GM06990 (cell line): ENCODE results near the gene PPP1R13B.
"Not testable (repeated sequence)": the region's sequence is repeated elsewhere in the genome, so short reads cannot be mapped to it uniquely, and the experiment has no call there.

Source experiments
- DNase-seq: peaks from one replicate; pipeline ENCODE4 v3.0.0-alpha.2; 2011; ENCODE audit not compliant: insufficient read length; ENCODE audit errors: extremely low read depth
- H3K27me3 ChIP-seq: replicated peaks from 2 replicates; pipeline ENCODE4 v1.6.0; 2011; ENCODE audit warnings: low read length; ENCODE audit not compliant: control insufficient read depth, insufficient read depth
- H3K36me3 ChIP-seq: 2 replicates; pipeline ENCODE4 v1.5.1; 2011; ENCODE audit warnings: low read length; ENCODE audit not compliant: control insufficient read depth, insufficient read depth
- H3K4me3 ChIP-seq: replicated peaks from 2 replicates; pipeline ENCODE4 v1.5.1; 2011; ENCODE audit warnings: low read depth, mild to moderate bottlenecking, control low read depth, low read length
- TF ChIP-seq, protein P1 (sequence below): IDR thresholded peaks from 2 replicates; pipeline ENCODE4 v1.5.1; 2011; ENCODE audit warnings: low read length, control low read depth, mild to moderate bottlenecking, inconsistent platforms; ENCODE audit not compliant: insufficient read depth, poor library complexity, severe bottlenecking

Gene PPP1R13B

DNA sequence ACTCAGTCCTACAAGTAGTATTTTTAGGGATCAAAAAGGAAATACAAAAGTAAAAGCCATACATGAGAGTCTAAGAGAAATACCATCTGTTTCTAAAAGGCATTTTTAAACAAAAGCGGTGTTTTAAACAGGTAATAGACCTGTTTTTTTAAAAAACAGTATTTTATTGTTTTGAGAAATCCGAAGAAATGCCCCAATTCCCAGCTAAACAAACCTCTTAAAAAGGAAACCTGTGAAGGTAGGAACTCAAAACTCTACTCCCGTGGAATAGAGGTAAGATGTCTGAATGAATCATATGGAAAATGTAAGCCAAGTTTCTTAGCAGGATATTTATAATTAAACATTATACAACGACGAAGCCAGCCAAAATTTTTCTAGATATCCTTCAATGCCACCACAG is 2.0 kb downstream of the PPP1R13B start:
- Histone ChIP-seq H3K27me3 (no peaks in the 10 kb centered on the region), H3K4me3 (no peak overlapping the region), H3K36me3 (no peaks in the 10 kb centered on the region)
- no peak for DNase-seq
- TF ChIP-seq, protein P1, sequence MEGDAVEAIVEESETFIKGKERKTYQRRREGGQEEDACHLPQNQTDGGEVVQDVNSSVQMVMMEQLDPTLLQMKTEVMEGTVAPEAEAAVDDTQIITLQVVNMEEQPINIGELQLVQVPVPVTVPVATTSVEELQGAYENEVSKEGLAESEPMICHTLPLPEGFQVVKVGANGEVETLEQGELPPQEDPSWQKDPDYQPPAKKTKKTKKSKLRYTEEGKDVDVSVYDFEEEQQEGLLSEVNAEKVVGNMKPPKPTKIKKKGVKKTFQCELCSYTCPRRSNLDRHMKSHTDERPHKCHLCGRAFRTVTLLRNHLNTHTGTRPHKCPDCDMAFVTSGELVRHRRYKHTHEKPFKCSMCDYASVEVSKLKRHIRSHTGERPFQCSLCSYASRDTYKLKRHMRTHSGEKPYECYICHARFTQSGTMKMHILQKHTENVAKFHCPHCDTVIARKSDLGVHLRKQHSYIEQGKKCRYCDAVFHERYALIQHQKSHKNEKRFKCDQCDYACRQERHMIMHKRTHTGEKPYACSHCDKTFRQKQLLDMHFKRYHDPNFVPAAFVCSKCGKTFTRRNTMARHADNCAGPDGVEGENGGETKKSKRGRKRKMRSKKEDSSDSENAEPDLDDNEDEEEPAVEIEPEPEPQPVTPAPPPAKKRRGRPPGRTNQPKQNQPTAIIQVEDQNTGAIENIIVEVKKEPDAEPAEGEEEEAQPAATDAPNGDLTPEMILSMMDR: no peak

DNA sequence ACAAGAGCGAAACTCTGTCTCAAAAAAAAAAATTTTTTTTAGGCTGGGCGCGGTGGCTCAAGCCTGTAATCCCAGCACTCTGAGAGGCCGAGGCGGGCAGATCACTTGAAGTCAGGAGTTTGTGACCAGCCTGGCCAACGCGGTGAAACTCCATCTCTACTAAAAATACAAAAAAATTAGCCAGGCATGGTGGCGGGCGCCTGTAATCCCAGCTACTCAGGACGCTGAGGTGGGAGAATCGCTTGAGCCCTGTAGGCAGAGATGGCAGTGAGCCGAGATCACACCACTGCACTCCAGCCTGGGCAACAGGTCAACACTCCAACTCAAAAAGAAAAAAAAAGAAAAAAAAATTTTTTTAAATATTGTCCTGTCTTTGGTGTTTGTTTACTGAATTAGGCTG is 6.1 kb downstream of the PPP1R13B start:
- not testable (repeated sequence) for DNase-seq, H3K36me3 ChIP-seq, H3K27me3 ChIP-seq, H3K4me3 ChIP-seq

DNA sequence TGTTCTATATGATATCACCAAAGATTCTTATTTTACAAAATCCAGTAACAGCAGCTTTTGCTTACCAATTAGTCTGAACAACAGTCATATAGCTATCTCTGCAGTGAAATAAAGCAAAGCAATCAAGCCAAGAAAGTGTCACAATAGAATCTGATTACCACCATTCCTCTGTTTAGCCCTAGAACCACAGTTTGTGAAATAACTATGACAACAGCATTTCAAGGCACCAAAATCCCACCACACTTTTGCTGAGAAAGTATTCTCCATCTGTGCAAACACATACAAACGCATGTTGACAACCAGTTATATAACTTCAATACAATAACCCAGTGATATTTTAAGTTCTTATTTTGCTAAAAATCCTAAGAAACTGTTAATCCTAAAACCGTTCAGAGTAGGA is 7.4 kb downstream of the PPP1R13B start:
- TF ChIP-seq, protein P1: no peak
- H3K36me3 ChIP-seq: no peaks in the 10 kb centered on the region
- no peaks in the 10 kb centered on the region for H3K27me3 ChIP-seq
- no peak for DNase-seq
- no peak overlapping the region for H3K4me3 ChIP-seq

DNA sequence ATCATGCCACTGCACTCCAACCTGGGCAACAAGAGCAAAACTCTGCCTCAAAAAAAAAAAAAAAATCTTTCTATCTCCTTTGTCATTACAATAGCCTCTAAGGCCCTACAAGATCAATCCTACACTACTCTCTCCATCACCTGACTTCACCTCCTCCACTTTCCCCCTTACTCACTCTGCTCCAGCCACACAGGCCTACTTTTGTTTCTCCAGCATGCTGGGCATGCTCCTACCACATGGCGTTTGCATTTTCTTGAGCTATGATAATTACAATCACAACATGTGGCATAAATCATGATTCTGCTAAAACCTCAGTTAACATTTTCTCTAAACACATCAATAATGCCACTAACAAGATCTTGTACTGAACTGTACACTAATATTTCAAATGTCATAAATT is 7.8 kb downstream of the PPP1R13B start:
- H3K36me3 ChIP-seq: no peaks in the 10 kb centered on the region
- no peak overlapping the region for H3K4me3 ChIP-seq
- no peaks in the 10 kb centered on the region for H3K27me3 ChIP-seq
- TF ChIP-seq, protein P1: no peak
- DNase-seq: no peak

DNA sequence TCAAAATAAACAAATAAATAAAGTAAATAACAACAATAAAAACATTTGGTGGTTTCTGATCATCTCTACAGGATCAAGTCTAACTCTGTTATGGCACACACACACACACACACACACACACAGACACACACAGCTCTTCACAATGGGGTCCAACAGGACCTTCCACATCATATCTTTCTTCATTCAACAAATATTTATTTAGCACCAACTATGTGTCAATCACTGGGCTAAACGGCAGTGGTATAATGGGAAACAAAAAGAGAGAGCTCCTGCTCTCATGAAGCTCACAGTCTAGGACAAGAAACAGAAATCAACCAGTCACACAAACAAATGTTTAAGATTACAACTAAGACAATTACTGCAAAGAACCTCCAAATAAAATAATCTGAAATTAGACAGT is 9.3 kb downstream of the PPP1R13B start:
- H3K4me3 ChIP-seq: no peak overlapping the region
- TF ChIP-seq, protein P1: no peak

DNA sequence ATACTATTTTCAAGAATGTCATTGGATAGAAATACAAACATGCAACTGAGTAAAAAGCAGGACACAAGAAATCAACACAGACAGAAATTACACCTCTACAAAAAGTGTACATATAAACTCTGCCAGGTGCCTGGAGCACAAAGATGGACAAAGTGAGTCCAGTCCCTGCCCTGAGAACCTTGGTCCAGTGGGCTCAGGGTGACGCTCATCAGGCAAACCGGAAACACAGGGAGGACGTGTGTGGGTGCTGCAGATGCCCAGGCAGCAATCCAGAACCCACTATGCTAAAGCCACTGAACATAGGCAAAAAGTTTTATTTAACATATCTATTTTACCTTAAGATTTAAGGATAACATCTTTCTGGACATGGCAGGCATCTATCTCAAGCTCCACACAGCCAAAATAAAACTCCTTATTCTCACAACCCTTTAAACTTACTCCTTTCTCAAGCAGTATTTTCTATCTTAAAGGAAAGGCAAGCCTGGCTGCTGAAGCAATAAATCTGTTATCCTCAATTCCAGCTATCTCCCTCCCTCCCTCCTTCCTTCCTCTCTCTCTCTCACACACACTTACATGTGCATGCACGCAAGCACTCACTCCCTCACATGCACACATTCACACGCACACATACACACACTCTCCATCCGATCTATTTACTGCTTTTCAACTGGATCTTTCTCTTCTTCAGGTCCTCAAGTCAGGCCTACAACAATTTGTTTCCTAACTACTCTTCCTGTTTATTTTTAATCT is 10.2 kb downstream of the PPP1R13B start:
- no peak for DNase-seq
- H3K27me3 ChIP-seq: no peaks in the 10 kb centered on the region
- H3K36me3 ChIP-seq: no peaks in the 10 kb centered on the region
- no peak overlapping the region for H3K4me3 ChIP-seq
- TF ChIP-seq, protein P1: no peak

More for the DNA sequence above, 9.3 kb downstream of the PPP1R13B start:
- Histone ChIP-seq H3K36me3 (no peaks in the 10 kb centered on the region), H3K27me3 (no peaks in the 10 kb centered on the region)
- DNase-seq: no peak
